Measurements from ENCODE around the gene PIGN.

Gene PIGN

DNA sequence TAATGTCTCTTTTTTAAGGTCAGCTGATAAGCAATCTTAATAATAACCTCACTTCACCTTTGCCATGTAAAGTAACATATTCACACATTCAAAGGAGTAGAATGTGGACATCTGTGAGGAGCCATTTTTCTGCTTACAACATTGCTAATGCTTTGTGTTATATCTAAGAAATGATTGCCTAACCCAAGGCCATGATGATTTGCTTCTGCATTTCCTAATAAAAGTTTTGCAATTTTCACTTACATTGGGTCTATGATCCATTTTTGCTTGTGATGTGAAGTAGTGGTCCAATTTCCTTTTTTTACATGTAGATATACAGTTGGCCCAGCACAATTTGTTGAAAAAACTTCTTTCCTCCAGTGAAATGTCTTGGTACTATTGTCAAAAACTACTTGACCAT lies 22.2 kb upstream of the PIGN start:
- TF ChIP-seq CTCF (conservative IDR thresholded peaks at IDR 0.05) = no peak
- H3K27ac ChIP-seq = no peak overlapping the region

DNA sequence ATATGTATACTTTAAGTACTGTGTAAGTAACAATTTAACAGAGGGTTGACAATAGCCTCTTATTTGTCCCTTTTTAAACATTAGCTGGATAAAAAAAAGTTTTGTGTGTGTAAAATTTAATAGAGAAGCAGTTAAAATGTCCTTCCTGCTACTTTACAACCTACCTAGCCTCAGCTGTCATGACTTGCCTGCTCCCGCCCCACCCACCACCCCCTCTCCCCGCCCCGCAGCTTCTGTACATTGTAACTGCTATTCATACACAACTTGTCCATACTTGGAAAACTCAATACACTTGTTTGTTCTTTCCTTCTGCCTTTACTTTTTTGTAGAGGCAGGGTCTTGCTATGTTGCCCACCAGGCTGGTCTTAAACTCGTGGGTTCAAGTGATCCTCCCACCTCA lies 19.7 kb upstream of the PIGN start:
- H3K27ac ChIP-seq = no peak overlapping the region
- TF ChIP-seq CTCF (conservative IDR thresholded peaks at IDR 0.05) = no peak

DNA sequence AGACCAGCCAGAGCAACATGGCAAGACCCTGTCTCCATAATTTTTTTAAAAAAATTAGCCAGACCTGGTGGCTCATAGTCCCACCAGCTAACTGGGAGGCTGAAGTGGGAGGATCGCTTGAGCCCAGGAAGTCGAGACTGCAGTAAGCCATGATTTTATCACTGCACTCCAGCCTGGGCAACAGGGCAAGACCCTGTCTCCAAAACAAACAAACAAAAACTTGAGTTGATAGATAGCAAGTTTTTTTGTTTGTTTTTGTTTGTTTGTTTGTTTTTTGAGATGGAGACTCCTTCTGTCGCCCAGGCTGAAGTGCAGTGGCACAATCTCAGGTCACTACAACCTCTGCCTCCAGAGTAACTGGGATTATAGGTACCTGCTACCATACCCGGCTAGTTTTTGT lies 19.0 kb upstream of the PIGN start:
- TF ChIP-seq CTCF (conservative IDR thresholded peaks at IDR 0.05) = no peak
- H3K27ac ChIP-seq = no peak overlapping the region

DNA sequence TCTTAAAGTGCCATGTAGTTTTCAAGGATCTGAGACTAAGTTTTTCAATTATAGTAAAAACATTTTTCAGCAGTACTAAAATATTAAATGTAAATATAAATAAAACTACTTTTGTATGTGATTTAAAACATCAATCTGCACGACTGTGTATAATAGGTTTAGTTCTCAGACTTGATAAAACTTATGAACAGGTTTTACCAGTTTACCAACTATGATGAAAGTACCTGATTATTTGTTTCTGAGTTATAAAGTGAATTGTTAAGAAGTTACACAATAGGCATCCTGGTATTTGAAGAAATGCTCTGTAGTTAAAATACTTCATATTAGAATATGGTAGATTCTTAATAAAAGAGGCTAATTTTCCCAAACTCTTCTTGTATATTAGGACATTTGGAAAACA lies 15.0 kb upstream of the PIGN start:
- H3K27ac ChIP-seq = peak overlapping the region; percentile 74
- no peak for TF ChIP-seq CTCF (conservative IDR thresholded peaks at IDR 0.05)

DNA sequence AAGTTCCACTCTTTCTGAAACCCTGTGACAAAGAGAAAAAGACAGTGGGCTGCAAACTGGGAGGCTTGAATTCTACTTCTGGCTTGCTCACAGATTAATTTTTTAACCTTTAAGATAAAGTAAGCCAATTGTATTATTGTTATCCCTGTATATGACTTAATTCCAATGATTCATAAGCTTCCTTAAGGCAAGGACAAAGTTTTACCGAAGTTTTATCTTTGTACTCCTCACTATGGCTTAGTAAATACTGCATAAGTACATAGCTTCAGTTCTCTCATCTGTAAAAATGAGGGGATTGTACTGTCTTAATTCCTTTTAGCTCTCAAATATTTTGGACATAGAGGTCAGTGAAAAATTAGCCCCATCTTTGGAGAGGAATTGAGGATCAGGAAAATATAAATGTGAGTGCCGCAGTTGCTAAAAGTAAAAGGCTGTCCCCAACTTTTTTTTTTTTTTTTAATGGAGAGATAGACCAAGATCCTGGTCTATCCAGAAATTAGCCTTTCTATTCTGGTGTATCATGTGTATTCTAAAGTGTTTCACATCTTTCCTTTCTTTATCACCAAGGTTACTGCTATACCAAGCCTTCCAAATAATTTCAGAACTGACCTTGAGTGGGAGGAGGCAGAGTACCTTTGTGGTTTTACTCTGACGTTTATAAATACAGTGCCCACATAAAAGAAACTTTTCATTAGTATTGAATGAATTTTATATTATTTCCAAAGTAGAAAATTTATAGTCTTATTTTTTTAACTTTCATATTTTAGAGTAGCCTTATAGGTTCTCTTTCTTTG lies 13.5 kb upstream of the PIGN start:
- H3K27ac ChIP-seq = peak overlapping the region; percentile 74
- no peak for TF ChIP-seq CTCF (conservative IDR thresholded peaks at IDR 0.05)

- no peak for TF ChIP-seq CTCF (conservative IDR thresholded peaks at IDR 0.05)
- H3K27ac ChIP-seq = no peak overlapping the region
These were observed 12.8 kb upstream of the PIGN start for GRCh38 chr18:62199629-62200028.

DNA sequence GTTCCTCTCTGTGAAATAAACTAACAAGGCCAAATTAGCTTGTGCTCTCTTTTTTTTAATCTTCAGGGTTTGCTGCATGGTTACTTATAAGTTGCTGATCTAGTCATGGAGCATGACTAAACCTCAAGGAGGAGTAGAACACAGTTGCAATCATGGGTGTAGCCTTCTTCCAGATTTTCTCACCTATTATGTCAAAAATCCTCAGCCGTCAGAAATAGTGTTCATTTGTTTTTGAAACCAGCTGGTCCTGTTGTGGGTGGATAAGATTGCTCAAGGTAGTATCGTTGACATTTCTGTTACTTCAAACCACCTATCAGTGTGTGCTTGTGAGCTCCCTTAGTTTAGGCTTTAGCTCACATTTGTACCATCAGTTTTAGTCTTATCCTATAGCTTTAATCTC lies 11.4 kb upstream of the PIGN start:
- H3K27ac ChIP-seq = no peak overlapping the region
- TF ChIP-seq CTCF (conservative IDR thresholded peaks at IDR 0.05) = no peak

Data from VCaP (cell line).